ENCODE data around the gene MTCP1. TPM values are rescaled to one million over a fixed set of nuclear protein-coding genes. Genes with fewer than 3 reads are reported as not detected.

The MTCP1 gene
- total RNA-seq, 8 experiments from 2014 or later: 8.2 to 27.4 (median 15.0) TPM

- 25 to 100% (median 100%) methylated on average over 1 to 6 of the region's 6 CpGs; no CpG with 5 or more reads in 5 of the 10 experiments for WGBS, 10 experiments
- no peak overlapping the region for H3K27ac ChIP-seq
- in situ Hi-C loops (cut with MboI; ENCODE audit: low pct_unique_long_range_greater_than_20kb in 2 of 9, low sequenced_read_pairs in 9 of 9, unreplicated experiment in 9 of 9): no loop called here
Measured at GRCh38 chrX:155046129-155046810, 24.7 kb downstream of the MTCP1 start.

GRCh38 chrX:155035688-155036087 is 35.2 kb downstream of the MTCP1 start:
- no peak for ATAC-seq (replicated peaks in 6 of 8)
- Histone ChIP-seq H3K27ac (no peak overlapping the region), H3K4me1 (replicated peaks in 1 of 2) (no peaks in the 10 kb centered on the region), H3K4me3 (no peak overlapping the region)
- in situ Hi-C loops (cut with MboI; ENCODE audit: low pct_unique_long_range_greater_than_20kb in 2 of 9, low sequenced_read_pairs in 9 of 9, unreplicated experiment in 9 of 9): no loop called here
- 49 to 100% (median 100%) methylated on average over 1 to 4 of the region's 4 CpGs; no CpG with 5 or more reads in 4 of the 10 experiments for WGBS, 10 experiments

More at GRCh38 chrX:155046129-155046810, 24.7 kb downstream of the MTCP1 start:
- no peaks in the 10 kb centered on the region for H3K4me1 ChIP-seq (replicated peaks in 1 of 2)
- ATAC-seq (replicated peaks in 6 of 8): no peak
- H3K4me3 ChIP-seq: no peak overlapping the region

- no peak for ATAC-seq (replicated peaks in 6 of 8)
- H3K4me3 ChIP-seq: no peak overlapping the region
- WGBS, 10 experiments: 17 to 100% (median 79%) methylated on average over 1 to 5 of the region's 5 CpGs; no CpG with 5 or more reads in 7 of the 10 experiments
- peaks cover 0 to 5% of the 10 kb centered on the region in 2 donors for H3K4me1 ChIP-seq (replicated peaks in 1 of 2)
- no peak overlapping the region for H3K27ac ChIP-seq
- in situ Hi-C loops (cut with MboI; ENCODE audit: low pct_unique_long_range_greater_than_20kb in 2 of 9, low sequenced_read_pairs in 9 of 9, unreplicated experiment in 9 of 9): no loop called here
Measured at GRCh38 chrX:155031657-155032056, 39.3 kb downstream of the MTCP1 start.

GRCh38 chrX:155028877-155029291 is 42.1 kb downstream of the MTCP1 start:
- Histone ChIP-seq H3K27ac (no peak overlapping the region), H3K4me3 (no peak overlapping the region), H3K4me1 (replicated peaks in 1 of 2) (peaks cover 0 to 5% of the 10 kb centered on the region in 2 donors)
- WGBS, 10 experiments: 10 to 94% (median 54%) methylated on average over 2 of the region's 2 CpGs; no CpG with 5 or more reads in 7 of the 10 experiments
- ATAC-seq (replicated peaks in 6 of 8): no peak
- in situ Hi-C loops (cut with MboI; ENCODE audit: low pct_unique_long_range_greater_than_20kb in 2 of 9, low sequenced_read_pairs in 9 of 9, unreplicated experiment in 9 of 9): no loop called here

- Histone ChIP-seq H3K4me3 (peak overlapping the region; percentile 58 to 88 (median 66)), H3K4me1 (replicated peaks in 1 of 2) (peaks cover 0 to 5% of the 10 kb centered on the region in 2 donors), H3K27ac (no peak overlapping the region)
- ATAC-seq (replicated peaks in 6 of 8): no peak
- 0 to 10% (median 0%) methylated on average over 1 to 2 of the region's 3 CpGs; no CpG with 5 or more reads in 7 of the 10 experiments for WGBS, 10 experiments
- in situ Hi-C loops (cut with MboI; ENCODE audit: low pct_unique_long_range_greater_than_20kb in 2 of 9, low sequenced_read_pairs in 9 of 9, unreplicated experiment in 9 of 9): no loop called here
Measured at GRCh38 chrX:155028129-155028528, 42.8 kb downstream of the MTCP1 start.

GRCh38 chrX:155027509-155028066 is 43.3 kb downstream of the MTCP1 start:
- Histone ChIP-seq H3K4me3 (peak overlapping the region; percentile 58 to 88 (median 66)), H3K4me1 (replicated peaks in 1 of 2) (peaks cover 0 to 5% of the 10 kb centered on the region in 2 donors), H3K27ac (peak overlapping the region; percentile 95)
- in situ Hi-C loops (cut with MboI; ENCODE audit: low pct_unique_long_range_greater_than_20kb in 2 of 9, low sequenced_read_pairs in 9 of 9, unreplicated experiment in 9 of 9): no loop called here
- peak in 3 of 8 experiments; percentile 16 to 24 (median 20) for ATAC-seq (replicated peaks in 6 of 8)
- WGBS, 10 experiments: 0 to 37% (median 0%) methylated on average over 4 to 12 of the region's 14 CpGs; no CpG with 5 or more reads in 4 of the 10 experiments

GRCh38 chrX:155026727-155027508 is 44.0 kb downstream of the MTCP1 start, which contains the start of gene FUNDC2:
Gene FUNDC2, plus strand, starts transcription at chrX:155026844. Its CDS starts 95 bp downstream, at chrX:155026939.
- in situ Hi-C loops (cut with MboI; ENCODE audit: low pct_unique_long_range_greater_than_20kb in 2 of 9, low sequenced_read_pairs in 9 of 9, unreplicated experiment in 9 of 9): no loop called here
- ATAC-seq (replicated peaks in 6 of 8): peak; percentile 84 to 97 (median 96)
- peak within 1 kb of the TSS; percentile 58 to 88 (median 66) for H3K4me3 ChIP-seq

GRCh38 chrX:155026420-155026726 is 44.6 kb downstream of the MTCP1 start:
- peak overlapping the region; percentile 58 to 88 (median 66) for H3K4me3 ChIP-seq
- whole genome bisulfite sequencing, 10 experiments: 0 to 26% (median 1%) methylated on average over 1 to 9 of the region's 16 CpGs; no CpG with 5 or more reads in 4 of the 10 experiments
- H3K4me1 ChIP-seq (replicated peaks in 1 of 2): peaks cover 0 to 5% of the 10 kb centered on the region in 2 donors
- in situ Hi-C loops (cut with MboI; ENCODE audit: low pct_unique_long_range_greater_than_20kb in 2 of 9, low sequenced_read_pairs in 9 of 9, unreplicated experiment in 9 of 9): no loop called here
- peak overlapping the region; percentile 95 for H3K27ac ChIP-seq
- no peak for ATAC-seq (replicated peaks in 6 of 8)

More at GRCh38 chrX:155026727-155027508, 44.0 kb downstream of the MTCP1 start, which contains the start of gene FUNDC2:
- peak within 1 kb of the TSS; percentile 95 for H3K27ac ChIP-seq
- H3K4me1 ChIP-seq (replicated peaks in 1 of 2): peaks cover 0 to 5% of the 10 kb centered on the region in 2 donors
- 0% methylated on average over 2 of the region's 82 CpGs; no CpG with 5 or more reads in 9 of the 10 experiments for WGBS, 10 experiments

- no peak for ATAC-seq (replicated peaks in 6 of 8)
- Histone ChIP-seq H3K4me1 (replicated peaks in 1 of 2) (peaks cover 0 to 5% of the 10 kb centered on the region in 2 donors), H3K27ac (no peak overlapping the region), H3K4me3 (no peak overlapping the region)
- in situ Hi-C loops (cut with MboI; ENCODE audit: low pct_unique_long_range_greater_than_20kb in 2 of 9, low sequenced_read_pairs in 9 of 9, unreplicated experiment in 9 of 9): no loop called here
- 59 to 100% (median 95%) methylated on average over 1 to 4 of the region's 6 CpGs; no CpG with 5 or more reads in 4 of the 10 experiments for WGBS, 10 experiments
Measured at GRCh38 chrX:155023907-155024833, 46.8 kb downstream of the MTCP1 start.

- in situ Hi-C loops (cut with MboI; ENCODE audit: low pct_unique_long_range_greater_than_20kb in 2 of 9, low sequenced_read_pairs in 9 of 9, unreplicated experiment in 9 of 9): no loop called here
- 0 to 38% (median 0%) methylated on average over 1 of the region's 1 CpG; no CpG with 5 or more reads in 7 of the 10 experiments for WGBS, 10 experiments
- Histone ChIP-seq H3K4me3 (no peak within 1 kb of the TSS), H3K4me1 (replicated peaks in 1 of 2) (no peaks in the 10 kb centered on the region), H3K27ac (no peak within 1 kb of the TSS)
- no peak for ATAC-seq (replicated peaks in 6 of 8)
Measured at GRCh38 chrX:155022585-155022984, 48.4 kb downstream of the MTCP1 start, which contains the start of gene F8. Gene F8, minus strand, starts transcription at chrX:155022723. Its CDS starts 171 bp downstream, at chrX:155022552.

- in situ Hi-C loops (cut with MboI; ENCODE audit: low pct_unique_long_range_greater_than_20kb in 2 of 9, low sequenced_read_pairs in 9 of 9, unreplicated experiment in 9 of 9): no loop called here
- no peaks in the 10 kb centered on the region for H3K4me1 ChIP-seq (replicated peaks in 1 of 2)
- ATAC-seq (replicated peaks in 6 of 8): no peak
- H3K4me3 ChIP-seq: no peak overlapping the region
- H3K27ac ChIP-seq: no peak overlapping the region
- WGBS, 10 experiments: 46 to 100% (median 80%) methylated on average over 1 to 3 of the region's 3 CpGs; no CpG with 5 or more reads in 5 of the 10 experiments
Measured at GRCh38 chrX:155020591-155020990, 50.3 kb downstream of the MTCP1 start.
